PC-9 (cell line): ENCODE measurements around the gene NUBPL.

Source experiments
- CTCF ChIP-seq: fragments of 200-600 bp; sonication (generic); conservative IDR thresholded peaks from 2 replicates; pipeline ENCODE4 v1.6.1; 2017; ENCODE audit warnings: mixed run types, antibody characterized with exemption, mild to moderate bottlenecking, moderate library complexity
- EZH2 ChIP-seq: fragments of 200-600 bp; sonication (generic); IDR thresholded peaks from 2 replicates; pipeline ENCODE4 v1.8.0; 2017; ENCODE audit warnings: antibody characterized with exemption, low read depth

GRCh38 chr14:31687726-31688125 is 126.5 kb downstream of the NUBPL start:
- TF ChIP-seq EZH2 (no peak), CTCF (no peak)
